DMS 273 (cell line): ENCODE measurements around the gene DNAH1.
A peak's percentile ranks its signal among the peaks of the same experiment; 100 is the strongest.

Source experiments
- DNase-seq: peaks from one replicate; lab custom pipeline; 2025; ENCODE audit not compliant: unreplicated experiment; lab: John Stamatoyannopoulos, UW

DNAH1 gene

GRCh38 chr3:52443791-52444687 is 127.9 kb downstream of the DNAH1 start:
- DNase-seq, result no peak

DNA sequence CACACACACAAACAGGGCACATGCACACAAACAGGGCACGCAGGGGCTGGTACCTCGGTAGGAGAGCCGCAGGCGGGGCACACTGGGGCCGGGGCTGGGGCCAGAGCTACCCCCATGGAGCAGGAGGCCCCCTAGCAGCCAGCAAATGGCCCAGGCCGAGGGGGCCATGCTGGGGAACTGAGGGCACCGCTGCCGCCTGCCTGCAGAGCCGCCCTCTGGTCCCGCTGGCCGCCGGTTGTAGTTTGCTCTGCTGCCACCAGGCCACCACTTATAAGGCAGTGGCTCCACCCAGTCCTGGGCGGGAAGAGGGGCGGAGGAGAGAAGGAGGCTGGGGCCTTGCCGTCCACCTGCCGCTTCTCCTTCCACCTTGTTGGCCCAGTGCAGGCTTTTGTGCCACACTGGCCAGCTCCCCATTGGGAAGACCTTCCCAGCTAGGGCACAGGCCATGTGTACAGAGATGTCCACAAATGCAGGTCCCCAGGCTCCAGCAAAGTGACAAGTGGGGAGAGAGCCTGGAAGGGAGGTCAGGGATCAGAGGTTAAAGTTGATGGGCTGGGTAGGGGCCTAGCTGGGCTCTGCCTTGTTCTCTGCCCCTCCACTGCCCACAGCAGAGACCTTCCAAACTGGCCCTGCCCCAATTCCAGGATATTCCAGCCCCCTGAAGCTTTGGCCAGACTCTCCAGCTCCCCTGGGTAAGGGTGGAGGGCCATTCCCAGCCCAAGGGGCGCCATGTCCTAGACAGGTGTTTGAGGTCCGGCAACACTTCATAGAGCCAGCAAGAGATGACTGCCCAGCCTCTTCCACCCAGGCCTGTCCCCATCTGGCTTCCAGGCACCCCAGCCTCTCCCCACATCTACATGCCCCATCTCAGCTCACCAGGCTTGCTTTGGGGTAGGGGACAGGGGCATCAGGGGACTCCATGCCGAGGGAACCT is 129.0 kb downstream of the DNAH1 start, which contains the start of gene SEMA3G:
SEMA3G (minus strand) TSS at position 244 of the 934 bp plus-strand sequence; CDS start at position 168, 76 bp downstream.
- DNase-seq, result peak; percentile 84

DNA sequence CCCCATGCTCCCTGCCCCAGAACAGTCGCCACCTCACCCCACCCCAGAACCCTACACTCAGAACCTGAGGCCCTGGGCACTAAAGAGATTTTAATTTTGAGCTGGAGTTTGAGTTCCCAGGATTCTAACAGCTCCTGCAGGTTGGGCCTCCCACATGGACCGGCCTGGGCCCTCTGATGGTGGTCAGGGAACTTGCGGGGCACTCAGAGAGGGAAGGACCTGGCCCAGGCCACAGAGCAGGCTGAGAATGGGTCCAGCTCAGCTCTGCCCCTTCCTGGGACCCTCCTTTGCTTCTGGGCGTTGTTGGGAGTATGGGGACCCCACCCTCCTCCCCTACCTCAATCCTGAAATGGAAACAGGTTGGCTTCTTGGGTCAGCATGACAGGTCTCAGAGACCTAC is 129.9 kb downstream of the DNAH1 start:
- DNase-seq, result no peak

DNA sequence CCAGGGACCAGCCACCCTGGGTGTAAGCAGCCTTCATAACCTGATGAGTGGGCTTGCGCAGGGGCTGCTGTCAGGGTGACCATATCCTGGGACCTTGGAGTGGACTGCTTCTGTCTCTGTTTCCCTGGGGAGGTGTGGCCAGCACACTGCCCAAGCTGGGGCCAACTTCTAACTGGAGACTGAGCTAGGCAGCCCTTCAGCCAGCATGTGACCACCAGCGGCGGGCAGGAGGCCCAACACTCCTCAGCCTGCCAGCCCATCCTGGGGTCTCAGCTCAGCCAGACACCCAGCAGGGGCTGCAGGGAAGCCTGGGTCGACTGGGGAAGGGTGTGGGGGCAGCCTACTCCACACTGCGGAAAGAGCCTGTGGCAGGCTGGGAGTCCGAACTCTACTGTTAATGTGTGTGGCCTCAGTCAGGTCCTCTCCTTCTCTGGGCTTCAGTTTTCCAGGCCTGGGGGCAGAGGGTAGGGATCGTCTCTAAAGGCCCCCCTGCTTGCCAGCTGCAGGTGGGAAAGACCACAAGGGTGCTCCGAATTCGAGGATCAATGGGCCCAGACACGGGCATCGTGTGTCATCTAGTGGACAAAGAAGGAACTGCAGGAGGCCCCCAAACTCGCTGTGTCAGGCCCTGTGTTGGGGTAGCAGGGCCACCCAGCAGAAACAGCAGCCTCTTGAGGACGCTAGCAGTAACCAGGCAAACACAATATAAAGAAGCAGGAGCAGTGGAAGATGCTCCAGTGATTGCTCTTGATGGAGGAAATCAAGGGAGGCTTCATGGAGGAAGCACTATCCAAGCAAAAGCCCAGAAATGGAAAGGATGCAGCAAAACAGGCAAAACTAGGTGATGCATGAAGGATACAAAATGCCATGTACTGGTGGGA is 130.8 kb downstream of the DNAH1 start:
- DNase-seq, result peak; percentile 79

- no peak for DNase-seq
These were observed 131.6 kb downstream of the DNAH1 start for GRCh38 chr3:52447512-52448355.
